ENCODE results near the gene MEIKIN. TPM values are rescaled to one million over a fixed set of nuclear protein-coding genes. Genes with fewer than 3 reads are reported as not detected.

MEIKIN gene
- total and polyA plus RNA-seq, 2 of the 8 experiments (the other 6 are each of a cell fraction or from before 2014, with no cell fraction given) = not detected

GRCh38 chr5:131974622-131974955 is 29.1 kb upstream of the MEIKIN start:
- DNase-seq (ENCODE audit: low read depth in 1 of 2, low spot score in 2 of 2) (peak in 1 of 2 experiments; percentile 44), FAIRE-seq (no peak)
- Histone ChIP-seq H3K9me3 (ENCODE audit: insufficient read depth in 2 of 2, low read depth in 1 of 2, low read length in 1 of 2) (no peaks in the 10 kb centered on the region), H2BK12ac (ENCODE audit: low read depth, low read length) (0 out of 2 replicates have a peak overlapping the region, but pooled peaks have one; percentile 6), H2BK120ac (replicated peaks; ENCODE audit: low read depth, low read length) (no peak overlapping the region), H2AK5ac (ENCODE audit: low read depth, low read length) (no peak overlapping the region), H4K20me1 (replicated peaks in 1 of 2; ENCODE audit: control insufficient read depth in 1 of 2, insufficient read depth in 2 of 2, low read length in 2 of 2) (no peaks in the 10 kb centered on the region), H3K56ac (replicated peaks; ENCODE audit: insufficient read length, low read depth, low read length) (no peak overlapping the region), H3K18ac (ENCODE audit: extremely low read depth, low read length) (no peak overlapping the region), H4K8ac (ENCODE audit: extremely low read depth, insufficient read depth, low read length) (no peak overlapping the region), H3K36me3 (ENCODE audit: control insufficient read depth in 2 of 4, insufficient read depth in 4 of 4, low read length in 3 of 4) (no peaks in the 10 kb centered on the region), H3K4me1 (replicated peaks in 1 of 4; ENCODE audit: control insufficient read depth in 3 of 4, insufficient read depth in 4 of 4, low read length in 3 of 4) (peaks cover 0 to 10% (median 5%) of the 10 kb centered on the region in 4 experiments; a peak in 4 of 7 replicates), H3K79me1 (ENCODE audit: low read depth, low read length) (no peaks in the 10 kb centered on the region), H3K23ac (ENCODE audit: insufficient read length) (no peak overlapping the region), H3K27ac (ENCODE audit: low read depth, low read length) (no peak overlapping the region), H3K79me2 (ENCODE audit: control insufficient read depth in 1 of 2, insufficient read depth in 2 of 2, low read length in 2 of 2) (no peaks in the 10 kb centered on the region), H3K27me3 (replicated peaks in 1 of 4; ENCODE audit: control insufficient read depth in 3 of 4, extremely low read depth in 1 of 4, insufficient read depth in 3 of 4, low read length in 3 of 4) (no peaks in the 10 kb centered on the region), H4K5ac (ENCODE audit: insufficient read length, low read depth, low read length) (no peak overlapping the region), H3K9ac (replicated peaks in 1 of 4; ENCODE audit: extremely low read depth in 1 of 4, low read depth in 3 of 4, low read length in 3 of 4) (no peak overlapping the region), H3K14ac (ENCODE audit: insufficient read length) (no peak overlapping the region), H3K4me3 (ENCODE audit: extremely low read depth in 1 of 4, insufficient read depth in 2 of 4, low read depth in 3 of 4, low read length in 4 of 4) (0 out of 8 replicates have a peak overlapping the region, but pooled peaks of 1 of the 4 experiments have one; percentile 24), H4K91ac (replicated peaks; ENCODE audit: insufficient read length, low read length) (peak overlapping the region; percentile 45), H3K4me2 (ENCODE audit: insufficient read depth in 1 of 2, low read depth in 2 of 2, low read length in 2 of 2) (peak overlapping the region in 1 of 2 experiments; percentile 60; a peak in 3 of 4 replicates), H3K23me2 (ENCODE audit: low read depth, low read length) (peaks cover 5% of the 10 kb centered on the region; the same call in 1 of the 2 replicates), H2BK20ac (ENCODE audit: low read length) (peak overlapping the region; percentile 55; the same call in 1 of the 2 replicates), H2BK5ac (ENCODE audit: low read depth, low read length) (peak overlapping the region; percentile 48; the same call in 1 of the 2 replicates), H2AFZ (ENCODE audit: low read length) (peak overlapping the region; percentile 94), H3K4ac (replicated peaks; ENCODE audit: insufficient read length, low read depth, low read length) (no peak overlapping the region), H2BK15ac (ENCODE audit: low read length) (no peak overlapping the region)
- POLR2A ChIA-PET (ENCODE audit: partially characterized antibody) = no interaction called here
- no peak for TF ChIP-seq SRF (IDR thresholded peaks at IDR 0.05; ENCODE audit: low read depth, low read length)
- TF ChIP-seq CEBPB (IDR thresholded peaks at IDR 0.05; ENCODE audit: low read depth, low read length) = no peak
- TF ChIP-seq TCF12 (IDR thresholded peaks at IDR 0.05; ENCODE audit: low read depth, low read length) = no peak
- TF ChIP-seq GABPA (IDR thresholded peaks at IDR 0.05; ENCODE audit: borderline replicate concordance, insufficient read depth, low read length) = no peak
- TF ChIP-seq CTCF (IDR thresholded peaks at IDR 0.05; ENCODE audit: control extremely low read depth in 1 of 3, insufficient read depth in 1 of 3, low read depth in 1 of 3, low read length in 3 of 3) = no peak
- TF ChIP-seq, protein P1, sequence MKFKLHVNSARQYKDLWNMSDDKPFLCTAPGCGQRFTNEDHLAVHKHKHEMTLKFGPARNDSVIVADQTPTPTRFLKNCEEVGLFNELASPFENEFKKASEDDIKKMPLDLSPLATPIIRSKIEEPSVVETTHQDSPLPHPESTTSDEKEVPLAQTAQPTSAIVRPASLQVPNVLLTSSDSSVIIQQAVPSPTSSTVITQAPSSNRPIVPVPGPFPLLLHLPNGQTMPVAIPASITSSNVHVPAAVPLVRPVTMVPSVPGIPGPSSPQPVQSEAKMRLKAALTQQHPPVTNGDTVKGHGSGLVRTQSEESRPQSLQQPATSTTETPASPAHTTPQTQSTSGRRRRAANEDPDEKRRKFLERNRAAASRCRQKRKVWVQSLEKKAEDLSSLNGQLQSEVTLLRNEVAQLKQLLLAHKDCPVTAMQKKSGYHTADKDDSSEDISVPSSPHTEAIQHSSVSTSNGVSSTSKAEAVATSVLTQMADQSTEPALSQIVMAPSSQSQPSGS (IDR thresholded peaks at IDR 0.05; ENCODE audit: low read length) = no peak
- no peak for TF ChIP-seq RNF2 (IDR thresholded peaks at IDR 0.05; ENCODE audit: borderline replicate concordance, low read depth, low read length, missing control alignments, poor library complexity, severe bottlenecking)
- TF ChIP-seq SIRT6 (IDR thresholded peaks at IDR 0.05; ENCODE audit: low read length) = no peak
- TF ChIP-seq SUZ12 (IDR thresholded peaks at IDR 0.05; ENCODE audit: low read length) = no peak
- WGBS, 2 experiments (ENCODE audit: extremely low coverage in 1 of 2, insufficient coverage in 1 of 2, insufficient read length in 1 of 2, insufficient replicate concordance in 2 of 2, low coverage in 1 of 2, low lambda C conversion rate in 2 of 2, missing lambda C conversion rate in 1 of 2) = 85% methylated on average over 5 of the region's 5 CpGs; no CpG with 5 or more reads in 1 of the 2 experiments
- CTCF ChIA-PET (ENCODE audit: partially characterized antibody) = no interaction called here
